OCI-LY7 (cell line): ENCODE data around the gene RNU6-9. TPM values are rescaled to one million over a fixed set of nuclear protein-coding genes. Genes with fewer than 3 reads are reported as not detected.
A peak's percentile ranks its signal among the peaks of the same experiment; 100 is the strongest.

Experiments
- BruUV-seq: library from RNA; stranded (reverse); fragments of 400-500 nt; replicated peaks from 2 replicates; lab custom pipeline; 2021; lab: Mats Ljungman, UMichigan
- CTCF ChIA-PET: fragments of 300-600 bp; sonication (Branson Sonifier 250); formaldehyde crosslinking; loops from one replicate; lab custom pipeline; 2022; ENCODE audit warnings: antibody characterized with exemption; ENCODE audit not compliant: unreplicated experiment; lab: Charles Lee
- POLR2A ChIA-PET: fragments of 300-600 bp; sonication (Branson Sonifier 250); formaldehyde crosslinking; loops from one replicate; lab custom pipeline; 2022; ENCODE audit warnings: antibody characterized with exemption; lab: Charles Lee
- DNase-seq: peaks from one replicate; pipeline ENCODE4 v3.0.0-alpha.2; 2015; ENCODE audit warnings: low spot score
- H2AFZ ChIP-seq: fragments of 200-600 bp; sonication (generic), shearing (Covaris generic); 2 replicates; pipeline ENCODE4 v1.6.1; 2014; ENCODE audit warnings: mild to moderate bottlenecking, antibody characterized with exemption, low read length, moderate library complexity
- H3K27ac ChIP-seq: fragments of 200-600 bp; sonication (generic); 2 replicates; pipeline ENCODE4 v1.5.1; 2014; ENCODE audit warnings: mixed run types, low read depth, mild to moderate bottlenecking, moderate library complexity, low read length, inconsistent platforms; ENCODE audit not compliant: poor library complexity, severe bottlenecking
- H3K36me3 ChIP-seq: fragments of 200-600 bp; sonication (generic); 2 replicates; pipeline ENCODE4 v1.6.1; 2014; ENCODE audit warnings: mild to moderate bottlenecking, antibody characterized with exemption, low read length, moderate library complexity, mixed read lengths; ENCODE audit not compliant: insufficient read depth
- H3K4me1 ChIP-seq: fragments of 200-600 bp; sonication (generic); 2 replicates; pipeline ENCODE4 v1.5.1; 2014; ENCODE audit warnings: mild to moderate bottlenecking, low read length; ENCODE audit not compliant: insufficient read depth, poor library complexity, severe bottlenecking
- H3K4me2 ChIP-seq: fragments of 200-600 bp; sonication (generic); 2 replicates; pipeline ENCODE4 v1.6.1; 2014; ENCODE audit warnings: mild to moderate bottlenecking, low read length
- H3K4me3 ChIP-seq: fragments of 200-600 bp; sonication (generic); 2 replicates; pipeline ENCODE4 v1.5.1; 2014; ENCODE audit warnings: mild to moderate bottlenecking, low read depth, low read length; ENCODE audit not compliant: poor library complexity, severe bottlenecking
- H3K79me2 ChIP-seq: fragments of 200-600 bp; sonication (generic); 2 replicates; pipeline ENCODE4 v1.6.1; 2016; ENCODE audit warnings: low read depth, mild to moderate bottlenecking, low read length, moderate library complexity, mixed read lengths; ENCODE audit not compliant: insufficient read depth
- H3K9me2 ChIP-seq: fragments of 200-600 bp; sonication (generic); 2 replicates; pipeline ENCODE4 v1.6.1; 2016; ENCODE audit warnings: mild to moderate bottlenecking, low read length, mixed read lengths; ENCODE audit not compliant: insufficient read depth
- H3K9me3 ChIP-seq: fragments of 200-600 bp; sonication (generic); 2 replicates; pipeline ENCODE4 v1.6.1; 2014; ENCODE audit warnings: mild to moderate bottlenecking, mixed run types, low read length, mixed read lengths
- H4K20me1 ChIP-seq: fragments of 200-600 bp; sonication (generic); 2 replicates; pipeline ENCODE4 v1.6.1; 2014; ENCODE audit warnings: mild to moderate bottlenecking, antibody characterized with exemption, low read length, moderate library complexity, mixed read lengths; ENCODE audit not compliant: insufficient read depth
- CTCF ChIP-seq: fragments of 200-600 bp; sonication (generic); conservative IDR thresholded peaks from 2 replicates; pipeline ENCODE4 v1.5.1; 2014; ENCODE audit warnings: mild to moderate bottlenecking, antibody characterized with exemption, low read length, moderate library complexity, mixed read lengths
- EZH2phosphoT487 ChIP-seq: fragments of 200-600 bp; sonication (generic); IDR thresholded peaks from 2 replicates; pipeline ENCODE4 v1.6.1; 2018; ENCODE audit warnings: low read depth, borderline replicate concordance, mild to moderate bottlenecking, mixed run types, antibody characterized with exemption, low read length, moderate library complexity, mixed read lengths
- intact Hi-C: fragments of 100-400 bp; cut with micrococcal nuclease; formaldehyde crosslinking; loops from one replicate; pipeline ENCODE4 v1.10.0; 2022; ENCODE audit not compliant: unreplicated experiment
- total RNA-seq, 2 experiments: library from RNA; depleted of rRNA in 1 of 2; stranded (reverse); fragments of >200 nt in 1 of 2; shearing (Covaris generic) in 1 of 2; gene quantifications; 2 replicates each; pipeline ENCODE4 v1.2.3, GENCODE V29; 2014 to 2022

RNU6-9 gene
- total RNA-seq, 2 experiments from 2014 or later = not detected

DNA sequence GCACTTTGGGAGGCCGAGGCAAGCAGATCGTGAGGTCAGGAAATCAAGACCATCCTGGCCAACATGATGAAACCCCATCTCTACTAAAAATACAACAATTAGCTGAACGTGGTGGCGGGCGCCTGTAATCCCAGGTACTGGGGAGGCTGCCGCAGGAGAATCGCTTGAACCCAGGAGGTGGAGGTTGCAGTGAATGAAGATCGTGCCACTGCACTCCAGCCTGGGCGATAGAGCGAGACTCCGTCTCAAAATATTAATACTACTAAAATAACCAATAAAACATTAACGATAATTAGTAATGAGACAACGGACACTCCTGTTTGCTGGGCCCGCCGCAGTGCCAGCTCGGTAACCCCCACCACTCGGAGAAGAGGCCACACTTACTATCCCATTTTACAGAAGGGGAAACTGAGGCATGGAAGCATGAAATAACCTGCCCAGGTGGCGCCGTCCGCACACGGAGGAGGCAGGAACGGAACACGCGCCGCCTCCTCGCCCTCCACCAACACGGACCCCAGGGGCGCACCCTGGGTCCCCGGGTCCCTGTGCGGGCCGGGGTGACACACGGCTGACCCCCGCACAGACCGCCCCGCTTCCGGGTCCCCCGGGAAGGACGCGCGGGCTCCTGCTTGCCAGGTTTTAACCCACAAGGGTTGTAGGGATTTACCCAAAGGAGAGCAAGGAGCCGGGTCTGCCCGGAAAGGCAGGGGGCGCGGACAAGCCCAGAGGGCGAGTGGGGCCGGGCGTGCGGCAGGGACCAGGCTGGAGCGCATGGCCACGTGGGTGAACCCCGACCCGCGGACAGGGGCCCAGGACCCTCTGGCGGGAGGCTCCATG lies 18.1 kb downstream of the RNU6-9 start:
- Histone ChIP-seq H3K4me3 (no peak overlapping the region), H3K9me3 (no peaks in the 10 kb centered on the region), H3K4me1 (peaks cover 41% of the 10 kb centered on the region), H3K4me2 (no peak overlapping the region), H3K27ac (no peak overlapping the region), H4K20me1 (no peaks in the 10 kb centered on the region), H3K36me3 (peaks cover 6% of the 10 kb centered on the region), H3K9me2 (no peaks in the 10 kb centered on the region), H2AFZ (no peak overlapping the region), H3K79me2 (peaks cover 35% of the 10 kb centered on the region; the same call in 1 of the 2 replicates)
- no peak for DNase-seq
- TF ChIP-seq CTCF (no peak), EZH2phosphoT487 (no peak)
- ChIA-PET CTCF (no interaction called here), POLR2A (no interaction called here)
- intact Hi-C loops = no loop called here
- BruUV-seq = no TSS peak

DNA sequence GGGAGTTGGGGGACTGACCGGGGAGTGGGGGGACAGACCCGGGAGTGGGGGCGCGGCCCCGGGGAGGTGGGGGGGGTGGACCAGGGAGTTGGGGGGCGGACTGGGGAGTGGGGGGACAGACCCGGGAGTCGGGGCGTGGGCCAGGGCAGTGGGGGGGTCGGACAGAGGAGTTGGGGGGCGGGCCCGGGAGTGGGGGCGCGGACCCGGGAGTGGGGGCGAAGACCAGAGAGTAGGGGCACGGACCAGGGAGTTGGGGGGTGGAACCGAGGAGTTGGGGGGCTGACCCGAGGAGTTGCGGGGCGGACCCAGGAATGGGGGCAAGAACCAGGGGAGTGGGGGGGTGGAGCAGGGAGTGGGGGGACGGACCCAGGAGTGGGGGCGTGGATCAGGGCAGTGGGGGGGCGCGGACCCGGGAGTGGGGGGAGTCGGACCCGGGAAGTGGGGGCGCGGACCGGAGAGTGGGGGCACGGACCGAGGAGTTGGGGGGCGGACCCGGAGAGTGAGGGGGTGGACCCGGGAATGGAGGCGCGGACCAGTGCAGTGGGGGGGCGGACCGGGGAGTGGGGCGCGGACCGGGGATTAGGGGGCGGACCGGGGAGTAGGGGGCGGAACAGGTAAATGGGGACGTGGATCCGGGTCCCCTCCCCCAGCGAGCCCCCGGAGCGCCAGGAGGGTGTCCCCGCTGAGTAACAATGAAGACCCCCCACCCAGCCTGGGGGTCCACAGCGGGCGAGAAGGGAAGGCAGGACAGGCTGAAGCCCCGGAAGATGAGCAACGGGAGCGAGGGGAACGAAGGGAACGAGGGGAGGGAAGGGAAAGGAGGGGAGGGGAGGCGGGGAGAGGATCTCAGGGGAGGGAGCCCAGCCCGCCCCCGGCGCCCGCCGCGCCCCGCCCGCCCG lies 19.1 kb downstream of the RNU6-9 start:
- no TSS peak for BruUV-seq
- Histone ChIP-seq H4K20me1 (no peaks in the 10 kb centered on the region), H3K79me2 (peaks cover 33% of the 10 kb centered on the region; the same call in 1 of the 2 replicates), H3K9me2 (no peaks in the 10 kb centered on the region), H3K9me3 (no peaks in the 10 kb centered on the region), H3K4me1 (peaks cover 35% of the 10 kb centered on the region), H3K4me2 (peak overlapping the region; percentile 80), H3K4me3 (peak overlapping the region; percentile 100), H2AFZ (no peak overlapping the region; the same call in 1 of the 2 replicates), H3K36me3 (peaks cover 6% of the 10 kb centered on the region), H3K27ac (peak overlapping the region; percentile 56)
- no peak for TF ChIP-seq CTCF
- TF ChIP-seq EZH2phosphoT487 = no peak
- DNase-seq = no peak
- intact Hi-C loops = no loop called here
- ChIA-PET POLR2A (no interaction called here), CTCF (no interaction called here)
